Neural progenitor cell (in vitro differentiated cells): ENCODE data around the gene PRKCA. TPM values are rescaled to one million over a fixed set of nuclear protein-coding genes. Genes with fewer than 3 reads are reported as not detected.

Source experiments
- DNase-seq: peaks from one replicate; pipeline ENCODE4 v3.0.0-alpha.2; 2016; ENCODE audit warnings: low spot score
- H2AFZ ChIP-seq: fragments of 200-600 bp; sonication (generic); replicated peaks from 2 replicates; pipeline ENCODE4 v1.6.1; 2016; ENCODE audit warnings: antibody characterized with exemption
- H3F3A ChIP-seq: fragments of 200-600 bp; sonication (generic); 2 replicates; pipeline ENCODE4 v1.6.1; 2016; ENCODE audit warnings: antibody characterized with exemption, low read depth
- H3K27ac ChIP-seq: fragments of 200-600 bp; sonication (generic); 2 replicates; pipeline ENCODE4 v1.5.1; 2016; ENCODE audit warnings: mild to moderate bottlenecking
- H3K27me3 ChIP-seq: fragments of 200-600 bp; sonication (generic); 2 replicates; pipeline ENCODE4 v1.6.1; 2016; ENCODE audit warnings: mild to moderate bottlenecking, moderate library complexity
- H3K36me3 ChIP-seq: fragments of 200-600 bp; sonication (generic); 2 replicates; pipeline ENCODE4 v1.5.1; 2016
- H3K4me1 ChIP-seq: fragments of 200-600 bp; sonication (generic); 2 replicates; pipeline ENCODE4 v1.6.1; 2016; ENCODE audit warnings: mixed run types
- H3K4me2 ChIP-seq: fragments of 200-600 bp; sonication (generic); 2 replicates; pipeline ENCODE4 v1.6.1; 2016
- H3K4me3 ChIP-seq: fragments of 200-600 bp; sonication (generic); 2 replicates; pipeline ENCODE4 v1.5.1; 2016
- H3K79me2 ChIP-seq: fragments of 200-600 bp; sonication (generic); 2 replicates; pipeline ENCODE4 v1.6.1; 2016; ENCODE audit warnings: low read depth
- H3K9ac ChIP-seq: fragments of 200-600 bp; sonication (generic); 2 replicates; pipeline ENCODE4 v1.6.1; 2016
- H3K9me3 ChIP-seq: fragments of 200-600 bp; sonication (generic); 2 replicates; pipeline ENCODE4 v1.5.1; 2016; ENCODE audit warnings: low read depth
- H4K20me1 ChIP-seq: fragments of 200-600 bp; sonication (generic); 2 replicates; pipeline ENCODE4 v1.6.1; 2016; ENCODE audit warnings: low read depth
- H3K27ac Mint-ChIP-seq: 3 replicates; pipeline ENCODE4 v1.8.0; 2021; ENCODE audit warnings: mixed read lengths
- H3K27me3 Mint-ChIP-seq: 2 replicates; pipeline ENCODE4 v1.8.0; 2022; ENCODE audit warnings: low read depth, mild to moderate bottlenecking, inconsistent platforms, moderate library complexity, mixed read lengths; ENCODE audit not compliant: insufficient read depth
- H3K36me3 Mint-ChIP-seq: 3 replicates; pipeline ENCODE4 v1.8.0; 2021; ENCODE audit warnings: mixed read lengths
- H3K4me1 Mint-ChIP-seq: 3 replicates; pipeline ENCODE4 v1.8.0; 2021; ENCODE audit warnings: mixed read lengths
- H3K4me3 Mint-ChIP-seq: 3 replicates; pipeline ENCODE4 v1.8.0; 2021; ENCODE audit warnings: mild to moderate bottlenecking, moderate library complexity, mixed read lengths
- H3K9me3 Mint-ChIP-seq: 3 replicates; pipeline ENCODE4 v1.8.0; 2020; ENCODE audit warnings: mixed read lengths
- EZH2 ChIP-seq: fragments of 200-600 bp; sonication (generic); IDR thresholded peaks from 2 replicates; pipeline ENCODE4 v1.6.1; 2017; ENCODE audit warnings: antibody characterized with exemption, mild to moderate bottlenecking, moderate library complexity
- EZH2phosphoT487 ChIP-seq: fragments of 200-600 bp; sonication (generic); IDR thresholded peaks from 2 replicates; pipeline ENCODE4 v1.6.1; 2017; ENCODE audit warnings: antibody characterized with exemption
- total RNA-seq: library from RNA; depleted of rRNA; stranded (reverse); fragments of >200 nt; gene quantifications from 2 replicates; pipeline ENCODE4 v1.2.3, GENCODE V29; 2015; ENCODE audit warnings: low replicate concordance
- TF ChIP-seq, protein P1 (sequence below): fragments of 200-600 bp; sonication (generic); IDR thresholded peaks from 2 replicates; pipeline ENCODE4 v1.5.1; 2017; ENCODE audit warnings: antibody characterized with exemption, mild to moderate bottlenecking

PRKCA gene
- total RNA-seq, 1 donor from 2014 or later, result 2.1 TPM

- Histone ChIP-seq H3K27me3 (no peaks in the 10 kb centered on the region), H3K9ac (no peak overlapping the region), H3K36me3 (no peaks in the 10 kb centered on the region), H3K27ac (no peak overlapping the region), H3K79me2 (no peaks in the 10 kb centered on the region), H3K9me3 (no peaks in the 10 kb centered on the region), H3F3A (no peaks in the 10 kb centered on the region), H3K4me3 (no peak overlapping the region), H3K4me2 (no peak overlapping the region), H4K20me1 (no peaks in the 10 kb centered on the region), H3K4me1 (no peaks in the 10 kb centered on the region), H2AFZ (no peak overlapping the region)
- Mint-ChIP-seq H3K9me3 (peaks cover 11% of the 10 kb centered on the region), H3K4me1 (peaks cover 3% of the 10 kb centered on the region), H3K27ac (no peak overlapping the region), H3K4me3 (no peak overlapping the region), H3K27me3 (peaks cover 5% of the 10 kb centered on the region), H3K36me3 (no peaks in the 10 kb centered on the region)
- TF ChIP-seq, protein P1, sequence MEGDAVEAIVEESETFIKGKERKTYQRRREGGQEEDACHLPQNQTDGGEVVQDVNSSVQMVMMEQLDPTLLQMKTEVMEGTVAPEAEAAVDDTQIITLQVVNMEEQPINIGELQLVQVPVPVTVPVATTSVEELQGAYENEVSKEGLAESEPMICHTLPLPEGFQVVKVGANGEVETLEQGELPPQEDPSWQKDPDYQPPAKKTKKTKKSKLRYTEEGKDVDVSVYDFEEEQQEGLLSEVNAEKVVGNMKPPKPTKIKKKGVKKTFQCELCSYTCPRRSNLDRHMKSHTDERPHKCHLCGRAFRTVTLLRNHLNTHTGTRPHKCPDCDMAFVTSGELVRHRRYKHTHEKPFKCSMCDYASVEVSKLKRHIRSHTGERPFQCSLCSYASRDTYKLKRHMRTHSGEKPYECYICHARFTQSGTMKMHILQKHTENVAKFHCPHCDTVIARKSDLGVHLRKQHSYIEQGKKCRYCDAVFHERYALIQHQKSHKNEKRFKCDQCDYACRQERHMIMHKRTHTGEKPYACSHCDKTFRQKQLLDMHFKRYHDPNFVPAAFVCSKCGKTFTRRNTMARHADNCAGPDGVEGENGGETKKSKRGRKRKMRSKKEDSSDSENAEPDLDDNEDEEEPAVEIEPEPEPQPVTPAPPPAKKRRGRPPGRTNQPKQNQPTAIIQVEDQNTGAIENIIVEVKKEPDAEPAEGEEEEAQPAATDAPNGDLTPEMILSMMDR, result no peak
- TF ChIP-seq EZH2 (no peak), EZH2phosphoT487 (no peak)
- DNase-seq, result no peak
These were observed 540.5 kb downstream of the PRKCA start for GRCh38 chr17:66842959-66843358.

- H3F3A ChIP-seq, result no peaks in the 10 kb centered on the region
These were observed 541.2 kb downstream of the PRKCA start for GRCh38 chr17:66843627-66844026.

GRCh38 chr17:66847704-66848103 lies 545.3 kb downstream of the PRKCA start:
- Histone ChIP-seq H3K36me3 (no peaks in the 10 kb centered on the region), H3K9ac (no peak overlapping the region), H3K4me3 (no peak overlapping the region), H3K27me3 (no peaks in the 10 kb centered on the region), H3K27ac (no peak overlapping the region), H3K79me2 (no peaks in the 10 kb centered on the region), H4K20me1 (no peaks in the 10 kb centered on the region), H3K9me3 (no peaks in the 10 kb centered on the region), H3K4me1 (no peaks in the 10 kb centered on the region), H3F3A (no peaks in the 10 kb centered on the region), H3K4me2 (no peak overlapping the region), H2AFZ (no peak overlapping the region)
- no peak overlapping the region for H3K27ac Mint-ChIP-seq
- H3K27me3 Mint-ChIP-seq, result peaks cover 4% of the 10 kb centered on the region
- no peak overlapping the region for H3K4me3 Mint-ChIP-seq
- peaks cover 22% of the 10 kb centered on the region for H3K9me3 Mint-ChIP-seq
- H3K36me3 Mint-ChIP-seq, result no peaks in the 10 kb centered on the region
- TF ChIP-seq EZH2 (no peak), EZH2phosphoT487 (no peak)
- TF ChIP-seq, protein P1, result no peak
- DNase-seq, result no peak
- no peaks in the 10 kb centered on the region for H3K4me1 Mint-ChIP-seq

More at GRCh38 chr17:66843627-66844026, 541.2 kb downstream of the PRKCA start:
- Histone ChIP-seq H3K9ac (no peak overlapping the region), H3K27ac (no peak overlapping the region), H3K4me2 (no peak overlapping the region), H4K20me1 (no peaks in the 10 kb centered on the region), H3K79me2 (no peaks in the 10 kb centered on the region), H3K4me3 (no peak overlapping the region), H3K4me1 (no peaks in the 10 kb centered on the region), H2AFZ (no peak overlapping the region), H3K27me3 (no peaks in the 10 kb centered on the region), H3K36me3 (no peaks in the 10 kb centered on the region), H3K9me3 (no peaks in the 10 kb centered on the region)
- Mint-ChIP-seq H3K4me1 (peaks cover 3% of the 10 kb centered on the region), H3K9me3 (peaks cover 13% of the 10 kb centered on the region), H3K27ac (no peak overlapping the region), H3K4me3 (no peak overlapping the region), H3K36me3 (no peaks in the 10 kb centered on the region), H3K27me3 (peaks cover 6% of the 10 kb centered on the region)
- TF ChIP-seq EZH2, result no peak
- TF ChIP-seq, protein P1, result no peak
- TF ChIP-seq EZH2phosphoT487, result no peak
- DNase-seq, result no peak
